Kidney epithelial cell (primary cell): ENCODE measurements around the gene NRIP3. TPM values are rescaled to one million over a fixed set of nuclear protein-coding genes. Genes with fewer than 3 reads are reported as not detected.

Experiments
- DNase-seq: peaks from one replicate; pipeline ENCODE4 v3.0.0-alpha.2; 2010; ENCODE audit warnings: low read depth
- H3K27me3 ChIP-seq: 2 replicates; pipeline ENCODE4 v1.6.0; 2011; ENCODE audit warnings: low read length; ENCODE audit not compliant: control insufficient read depth, insufficient read depth
- H3K36me3 ChIP-seq: 2 replicates; pipeline ENCODE4 v1.5.1; 2011; ENCODE audit warnings: low read length; ENCODE audit not compliant: control insufficient read depth, insufficient read depth
- H3K4me3 ChIP-seq: 2 replicates; pipeline ENCODE4 v1.5.1; 2011; ENCODE audit warnings: low read depth, mild to moderate bottlenecking, control low read depth, low read length
- total RNA-seq: library from RNA; depleted of rRNA; stranded (reverse); fragments of >200 nt; gene quantifications from 2 replicates; pipeline ENCODE4 v1.2.3, GENCODE V29; 2015
- TF ChIP-seq, protein P1 (sequence below): IDR thresholded peaks from 2 replicates; pipeline ENCODE4 v1.5.1; 2011; ENCODE audit warnings: mild to moderate bottlenecking, moderate library complexity, low read length, control low read depth, inconsistent platforms; ENCODE audit not compliant: insufficient read depth, poor library complexity, severe bottlenecking

The NRIP3 gene
- total RNA-seq, 1 donor from 2014 or later: 20.5 TPM

DNA sequence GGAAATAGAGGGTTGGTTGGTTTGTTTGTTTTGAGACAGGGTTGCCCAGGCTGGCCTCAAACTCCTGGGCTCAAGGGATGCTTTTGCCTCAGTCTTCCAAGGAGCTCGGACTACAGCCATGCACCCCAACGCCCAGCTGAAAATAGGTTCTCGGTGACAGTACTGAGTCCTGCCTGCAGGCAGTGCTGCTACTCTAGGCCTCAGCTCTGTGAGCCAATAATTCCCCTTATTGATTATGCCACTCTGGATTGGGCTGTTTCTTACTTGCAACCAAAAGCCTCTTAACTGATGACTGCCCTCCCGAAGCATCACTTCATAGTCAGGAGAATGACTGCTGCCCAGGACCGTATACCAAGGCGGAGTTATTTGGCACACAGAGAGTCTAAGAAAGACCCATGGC, 69.9 kb downstream of the NRIP3 start:
- DNase-seq: no peak
- H3K27me3 ChIP-seq: no peaks in the 10 kb centered on the region
- TF ChIP-seq, protein P1, sequence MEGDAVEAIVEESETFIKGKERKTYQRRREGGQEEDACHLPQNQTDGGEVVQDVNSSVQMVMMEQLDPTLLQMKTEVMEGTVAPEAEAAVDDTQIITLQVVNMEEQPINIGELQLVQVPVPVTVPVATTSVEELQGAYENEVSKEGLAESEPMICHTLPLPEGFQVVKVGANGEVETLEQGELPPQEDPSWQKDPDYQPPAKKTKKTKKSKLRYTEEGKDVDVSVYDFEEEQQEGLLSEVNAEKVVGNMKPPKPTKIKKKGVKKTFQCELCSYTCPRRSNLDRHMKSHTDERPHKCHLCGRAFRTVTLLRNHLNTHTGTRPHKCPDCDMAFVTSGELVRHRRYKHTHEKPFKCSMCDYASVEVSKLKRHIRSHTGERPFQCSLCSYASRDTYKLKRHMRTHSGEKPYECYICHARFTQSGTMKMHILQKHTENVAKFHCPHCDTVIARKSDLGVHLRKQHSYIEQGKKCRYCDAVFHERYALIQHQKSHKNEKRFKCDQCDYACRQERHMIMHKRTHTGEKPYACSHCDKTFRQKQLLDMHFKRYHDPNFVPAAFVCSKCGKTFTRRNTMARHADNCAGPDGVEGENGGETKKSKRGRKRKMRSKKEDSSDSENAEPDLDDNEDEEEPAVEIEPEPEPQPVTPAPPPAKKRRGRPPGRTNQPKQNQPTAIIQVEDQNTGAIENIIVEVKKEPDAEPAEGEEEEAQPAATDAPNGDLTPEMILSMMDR: no peak
- no peaks in the 10 kb centered on the region for H3K36me3 ChIP-seq
- H3K4me3 ChIP-seq: no peak overlapping the region

DNA sequence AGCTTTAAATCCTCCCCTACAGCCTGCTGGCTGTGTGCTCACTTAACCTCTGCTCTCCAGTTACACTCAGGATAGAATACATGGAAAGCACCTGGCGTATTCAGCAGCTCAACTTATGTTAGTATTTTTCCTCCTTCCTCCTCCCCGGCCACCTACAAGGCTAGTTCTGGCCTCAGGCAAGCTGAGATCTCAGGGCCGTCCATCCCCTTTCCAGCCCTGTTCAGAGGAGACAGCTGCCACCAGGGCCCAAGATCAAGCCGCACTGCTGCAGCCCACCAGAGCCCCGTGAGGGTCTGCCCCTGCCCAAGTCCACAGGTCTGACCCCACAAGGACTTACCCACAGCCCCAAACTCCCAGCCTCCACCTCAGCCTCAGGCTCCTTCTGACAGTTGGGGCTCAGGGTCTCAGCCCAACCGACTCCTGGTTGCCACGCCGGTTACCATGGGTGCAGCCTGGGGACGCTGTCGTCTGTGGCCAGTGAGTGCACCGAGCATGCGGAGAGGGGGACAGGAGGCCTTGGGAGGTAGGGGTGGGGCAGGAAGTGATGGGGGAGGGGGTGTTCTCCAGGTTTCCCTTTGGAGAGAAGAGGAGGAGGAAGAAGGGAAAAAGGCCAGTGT, 71.1 kb downstream of the NRIP3 start, which contains the start of gene C11orf16:
C11orf16 (minus strand) TSS at position 384 of the 617 bp plus-strand sequence. CDS start 639 bp downstream, outside the sequence.
- no peak for DNase-seq
- H3K27me3 ChIP-seq: no peaks in the 10 kb centered on the region
- no peaks in the 10 kb centered on the region for H3K36me3 ChIP-seq
- TF ChIP-seq, protein P1: no peak
- H3K4me3 ChIP-seq: no peak within 1 kb of the TSS

Other genes starting within 250 kb of the NRIP3 start
- 39.8 and 43.1 TPM in 2 replicates for gene AKIP1, start 92.8 kb downstream of the NRIP3 start, total RNA-seq
- not detected in 2 replicates for gene C11orf16, start 71.1 kb downstream of the NRIP3 start, total RNA-seq
- gene ASCL3, start 61.0 kb downstream of the NRIP3 start, total RNA-seq: not detected in 2 replicates
- 46.4 and 51.4 TPM in 2 replicates for gene TMEM9B, start 39.6 kb downstream of the NRIP3 start, total RNA-seq
- 0.89 and 1.3 TPM in 2 replicates for gene SCUBE2, start 87.6 kb upstream of the NRIP3 start, total RNA-seq